Body of pancreas (tissue), 4 donors: ENCODE results near the gene DERL2. TPM values are rescaled to one million over a fixed set of nuclear protein-coding genes. Genes with fewer than 3 reads are reported as not detected.

Experiments used
- ATAC-seq: fragments of 150-250 bp; one replicate; pipeline ENCODE4 v1.9.1; 2016
- DNase-seq, 4 donors: peaks; one replicate each; pipeline ENCODE4 v3.0.0-alpha.2; 2019
- H3K27ac ChIP-seq, 4 donors: fragments of 200-600 bp; sonication (generic); 1 replicate in 3 of 4; 2 replicates in 1 of 4; pipeline versions ENCODE4 v1.5.1 to v1.6.1; 2016 to 2019; ENCODE audit warnings: mild to moderate bottlenecking in 1 of 4, mixed read lengths in 1 of 4, moderate library complexity in 1 of 4
- H3K27me3 ChIP-seq, 2 donors: fragments of 200-600 bp; sonication (generic); one replicate each; pipeline ENCODE4 v1.6.0; 2016; ENCODE audit warnings: mild to moderate bottlenecking in 1 of 2
- H3K36me3 ChIP-seq, 2 donors: fragments of 200-600 bp; sonication (generic); replicated peaks in 1 of 2; 2 replicates each; pipeline ENCODE4 v1.5.1; 2016; ENCODE audit warnings: low read depth in 2 of 2; ENCODE audit not compliant: insufficient read depth in 1 of 2
- H3K4me1 ChIP-seq: fragments of 200-600 bp; sonication (generic); one replicate; pipeline ENCODE4 v1.6.0; 2016
- H3K4me3 ChIP-seq, 2 donors: fragments of 200-600 bp; sonication (generic); 1 replicate in 1 of 2; 2 replicates in 1 of 2; pipeline ENCODE4 v1.5.1; 2016 to 2019
- H3K9me3 ChIP-seq, 3 donors: fragments of 200-600 bp; sonication (generic); 1 replicate in 2 of 3; 2 replicates in 1 of 3; pipeline ENCODE4 v1.5.1; 2016
- CTCF ChIP-seq, 7 experiments: fragments of 450-650 bp in 4 of 7; fragments of 200-600 bp in 3 of 7; sonication (generic) in 3 of 7; IDR thresholded peaks; one replicate each; pipeline ENCODE4 v1.5.1; 2016 to 2019; ENCODE audit warnings: antibody characterized with exemption in 7 of 7
- POLR2A ChIP-seq, 3 donors: fragments of 450-650 bp; IDR thresholded peaks; one replicate each; pipeline ENCODE4 v1.6.1; 2016; ENCODE audit warnings: antibody characterized with exemption in 3 of 3, mild to moderate bottlenecking in 2 of 3
- WGBS, 2 donors: methylation state at CpG; one replicate each; pipeline ENCODE4 v1.1.5; 2017; 5-methylcytosine and 5-hydroxymethylcytosine counted together
- intact Hi-C: fragments of 100-400 bp; cut with DNase I; formaldehyde crosslinking; loops from one replicate; pipeline ENCODE4 v1.15.1; 2023
- total RNA-seq, 2 donors: library from RNA; depleted of rRNA; stranded (reverse); fragments of >200 nt; gene quantifications; one replicate each; pipeline ENCODE4 v1.1.0, GENCODE V29; 2016

Gene DERL2
- total RNA-seq, 2 donors from 2014 or later, result 25.4 to 42.5 TPM

GRCh38 chr17:5481451-5481850, 4.5 kb downstream of the DERL2 start:
- no peak for DNase-seq
- ATAC-seq, result no peak
- no peaks in the 10 kb centered on the region for H3K27me3 ChIP-seq
- H3K4me1 ChIP-seq, result peaks cover 37% of the 10 kb centered on the region
- 67 to 74% methylated on average over 4 of the region's 4 CpGs for WGBS, 2 donors
- H3K27ac ChIP-seq, result no peak overlapping the region
- H3K9me3 ChIP-seq, result no peaks in the 10 kb centered on the region
- H3K36me3 ChIP-seq, result peaks cover 4 to 40% of the 10 kb centered on the region in 2 donors
- H3K4me3 ChIP-seq, result no peak overlapping the region
- intact Hi-C loops, result no loop called here
- TF ChIP-seq POLR2A (IDR thresholded peaks at IDR 0.05) (no peak), CTCF (IDR thresholded peaks at IDR 0.05) (no peak)

GRCh38 chr17:5480962-5481361, 5.0 kb downstream of the DERL2 start:
- no peak for TF ChIP-seq CTCF (IDR thresholded peaks at IDR 0.05)
- TF ChIP-seq POLR2A (IDR thresholded peaks at IDR 0.05), result no peak
- intact Hi-C loops, result no loop called here
- Histone ChIP-seq H3K9me3 (no peaks in the 10 kb centered on the region), H3K36me3 (peaks cover 4 to 43% of the 10 kb centered on the region in 2 donors), H3K4me1 (peaks cover 37% of the 10 kb centered on the region), H3K4me3 (no peak overlapping the region), H3K27me3 (no peaks in the 10 kb centered on the region), H3K27ac (no peak overlapping the region)
- ATAC-seq (no peak), DNase-seq (no peak)
- WGBS, 2 donors, result 67 to 78% methylated on average over 6 of the region's 6 CpGs

GRCh38 chr17:5478992-5479391, 7.0 kb downstream of the DERL2 start:
- Histone ChIP-seq H3K4me1 (peaks cover 22% of the 10 kb centered on the region), H3K27me3 (no peaks in the 10 kb centered on the region), H3K9me3 (no peaks in the 10 kb centered on the region), H3K4me3 (no peak overlapping the region), H3K27ac (no peak overlapping the region), H3K36me3 (peaks cover 4 to 50% of the 10 kb centered on the region in 2 donors)
- intact Hi-C loops, result no loop called here
- 80% methylated on average over 4 of the region's 4 CpGs for WGBS, 2 donors
- ATAC-seq (no peak), DNase-seq (no peak)
- TF ChIP-seq CTCF (IDR thresholded peaks at IDR 0.05) (no peak), POLR2A (IDR thresholded peaks at IDR 0.05) (no peak)

GRCh38 chr17:5473906-5474305, 12.1 kb downstream of the DERL2 start:
- Histone ChIP-seq H3K4me1 (peaks cover 5% of the 10 kb centered on the region), H3K27ac (no peak overlapping the region), H3K9me3 (no peaks in the 10 kb centered on the region), H3K4me3 (no peak overlapping the region), H3K27me3 (no peaks in the 10 kb centered on the region), H3K36me3 (peaks cover 2 to 34% of the 10 kb centered on the region in 2 donors)
- 84 to 86% methylated on average over 2 of the region's 2 CpGs for WGBS, 2 donors
- TF ChIP-seq CTCF (IDR thresholded peaks at IDR 0.05) (no peak), POLR2A (IDR thresholded peaks at IDR 0.05) (no peak)
- DNase-seq (no peak), ATAC-seq (no peak)
- intact Hi-C loops, result no loop called here

- no peak for TF ChIP-seq CTCF (IDR thresholded peaks at IDR 0.05)
- no peak for TF ChIP-seq POLR2A (IDR thresholded peaks at IDR 0.05)
- Histone ChIP-seq H3K36me3 (peaks cover 0 to 23% of the 10 kb centered on the region in 2 donors), H3K4me3 (no peak overlapping the region), H3K9me3 (no peaks in the 10 kb centered on the region), H3K27me3 (no peaks in the 10 kb centered on the region), H3K4me1 (peaks cover 11% of the 10 kb centered on the region), H3K27ac (no peak overlapping the region)
- no peak for ATAC-seq
- no peak for DNase-seq
- intact Hi-C loops, result no loop called here
- WGBS, 2 donors, result 81 to 85% methylated on average over 3 of the region's 3 CpGs
These were observed 13.5 kb downstream of the DERL2 start for GRCh38 chr17:5472511-5472910.
